PC-3 (cell line): Measurements from ENCODE around the gene CCDC24.

ENCODE experiments used
- EZH2 ChIP-seq: fragments of 300-600 bp; sonication (generic); IDR thresholded peaks from one replicate; pipeline ENCODE4 v1.6.1; 2017; ENCODE audit warnings: antibody characterized with exemption, mild to moderate bottlenecking, low read length; ENCODE audit not compliant: unreplicated experiment
- EZH2phosphoT487 ChIP-seq: fragments of 300-600 bp; sonication (generic); IDR thresholded peaks from 2 replicates; pipeline ENCODE4 v1.6.1; 2018; ENCODE audit warnings: mild to moderate bottlenecking, antibody characterized with exemption, low read length, borderline replicate concordance

- TF ChIP-seq EZH2phosphoT487 (no peak), EZH2 (no peak)
Observed at GRCh38 chr1:43982241-43982640, 9.2 kb upstream of the CCDC24 start.
